ENCODE measurements around the gene KLRC2.

GRCh38 chr12:10400829-10401228 lies 35.0 kb downstream of the KLRC2 start:
- TF ChIP-seq NFIC (IDR thresholded peaks at IDR 0.05) = no peak
- TF ChIP-seq YY1 (IDR thresholded peaks at IDR 0.05; ENCODE audit: low read depth) = no peak
- TF ChIP-seq EP300 (IDR thresholded peaks at IDR 0.05; ENCODE audit: borderline replicate concordance) = no peak
- no peak for TF ChIP-seq MAX (IDR thresholded peaks at IDR 0.05)
- TF ChIP-seq CEBPB (IDR thresholded peaks at IDR 0.05) = no peak
- TF ChIP-seq REST (IDR thresholded peaks at IDR 0.05; ENCODE audit: low read depth) = no peak
- TF ChIP-seq EGR1 (IDR thresholded peaks at IDR 0.05) = no peak
- no peak for TF ChIP-seq TAF1 (IDR thresholded peaks at IDR 0.05; ENCODE audit: low read depth)
- TF ChIP-seq TCF12 (IDR thresholded peaks at IDR 0.05; ENCODE audit: low read depth) = no peak
- TF ChIP-seq RAD21 (IDR thresholded peaks at IDR 0.05; ENCODE audit: low read depth) = no peak
- TF ChIP-seq TEAD4 (IDR thresholded peaks at IDR 0.05) = no peak
- TF ChIP-seq, protein P1, sequence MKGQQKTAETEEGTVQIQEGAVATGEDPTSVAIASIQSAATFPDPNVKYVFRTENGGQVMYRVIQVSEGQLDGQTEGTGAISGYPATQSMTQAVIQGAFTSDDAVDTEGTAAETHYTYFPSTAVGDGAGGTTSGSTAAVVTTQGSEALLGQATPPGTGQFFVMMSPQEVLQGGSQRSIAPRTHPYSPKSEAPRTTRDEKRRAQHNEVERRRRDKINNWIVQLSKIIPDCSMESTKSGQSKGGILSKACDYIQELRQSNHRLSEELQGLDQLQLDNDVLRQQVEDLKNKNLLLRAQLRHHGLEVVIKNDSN (IDR thresholded peaks at IDR 0.05) = no peak

All from Ishikawa (cell line).